IPS-18c (cell line): ENCODE data around the gene PMVK.
A peak's percentile ranks its signal among the peaks of the same experiment; 100 is the strongest.
"Not testable (repeated sequence)": the region's sequence is repeated elsewhere in the genome, so short reads cannot be mapped to it uniquely, and the experiment has no call there.

Experiments used
- H3K4me3 ChIP-seq: 2 replicates; pipeline ENCODE4 v1.7.0; 2013; ENCODE audit warnings: low read depth, mild to moderate bottlenecking, low read length, moderate library complexity; ENCODE audit not compliant: insufficient read depth
- H3K9me3 ChIP-seq: one replicate; pipeline ENCODE4 v1.6.1; 2013; ENCODE audit warnings: mild to moderate bottlenecking, low read length, moderate library complexity; ENCODE audit not compliant: control insufficient read depth, insufficient read depth

PMVK gene

GRCh38 chr1:154938604-154939399, 2.3 kb upstream of the PMVK start:
- Histone ChIP-seq H3K4me3 (no peak overlapping the region), H3K9me3 (no peaks in the 10 kb centered on the region)

DNA sequence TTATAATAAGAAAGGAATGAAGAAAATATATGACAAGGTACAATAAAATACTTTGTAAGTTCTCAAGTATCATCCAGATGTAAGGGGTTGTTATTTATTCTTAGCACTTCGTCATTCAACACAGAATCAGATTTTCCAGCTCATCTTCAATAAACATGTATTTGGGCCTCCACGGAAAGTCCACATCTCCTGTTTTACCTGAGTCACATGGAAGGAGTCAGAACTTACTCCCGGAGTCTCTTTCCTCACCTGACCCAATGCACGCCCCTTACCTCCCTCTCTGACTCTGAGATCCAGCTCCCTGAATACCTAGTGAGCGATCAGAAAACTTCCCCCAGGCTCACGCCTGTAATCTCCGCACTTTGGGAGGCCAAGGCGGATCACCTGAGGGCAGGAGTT, 1.5 kb upstream of the PMVK start:
- H3K4me3 ChIP-seq = no peak overlapping the region

DNA sequence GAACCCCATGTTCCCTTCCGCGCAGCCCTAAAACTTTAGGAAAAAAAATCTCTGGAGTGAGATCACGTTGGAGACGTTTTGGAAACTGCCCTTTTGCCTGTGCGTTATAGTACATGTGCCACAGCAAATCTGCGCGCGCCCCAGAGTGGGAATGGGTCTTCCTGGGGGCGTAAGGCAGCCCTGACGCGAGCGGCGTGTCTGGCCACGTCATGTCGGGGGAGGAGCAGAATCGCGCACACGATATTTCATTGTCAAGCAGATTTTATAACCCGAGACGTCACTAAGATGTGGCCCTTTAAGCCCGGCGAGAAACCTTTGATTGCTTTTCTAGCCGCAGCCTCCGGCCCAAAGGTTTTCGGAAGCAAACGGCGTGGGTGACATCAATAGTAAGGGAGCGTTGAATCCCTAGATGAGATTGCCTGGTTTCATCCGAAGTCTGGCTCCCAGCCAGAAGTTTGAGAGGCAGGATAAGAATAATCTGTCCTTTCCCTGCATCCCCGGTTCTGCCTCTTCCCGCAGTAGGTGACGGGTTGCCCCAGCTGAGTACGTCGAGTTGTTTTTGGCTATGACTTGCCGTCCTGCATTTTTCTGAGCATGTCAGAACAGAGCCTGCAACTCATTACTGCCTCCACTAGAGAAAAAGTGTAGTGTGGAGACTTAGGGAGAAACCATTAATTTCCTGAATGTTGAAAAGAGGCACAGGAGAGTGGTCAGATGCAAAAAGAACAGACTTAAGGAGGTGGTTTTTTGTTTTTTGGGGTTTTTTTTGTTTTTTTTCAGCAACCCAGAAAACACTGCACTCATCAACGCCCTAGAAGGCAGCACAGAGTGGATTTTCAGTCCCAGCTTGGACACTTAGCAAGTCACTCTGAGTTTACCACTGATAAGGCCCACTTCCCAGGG, 817 bp upstream of the PMVK start:
- peak overlapping the region; percentile 56 for H3K4me3 ChIP-seq

More for the DNA sequence above, 1.5 kb upstream of the PMVK start:
- H3K9me3 ChIP-seq = no peaks in the 10 kb centered on the region

GRCh38 chr1:154935749-154936554, 567 bp downstream of the PMVK start:
- H3K4me3 ChIP-seq = peak overlapping the region; percentile 56
- H3K9me3 ChIP-seq = no peaks in the 10 kb centered on the region

More for the DNA sequence above, 817 bp upstream of the PMVK start:
- no peaks in the 10 kb centered on the region for H3K9me3 ChIP-seq

GRCh38 chr1:154934358-154934948, 2.1 kb downstream of the PMVK start:
- no peak overlapping the region for H3K4me3 ChIP-seq
- no peaks in the 10 kb centered on the region for H3K9me3 ChIP-seq

GRCh38 chr1:154931940-154932487, 4.5 kb downstream of the PMVK start:
- H3K9me3 ChIP-seq = no peaks in the 10 kb centered on the region
- H3K4me3 ChIP-seq = no peak overlapping the region

- H3K4me3 ChIP-seq = no peak overlapping the region
- no peaks in the 10 kb centered on the region for H3K9me3 ChIP-seq
Measured at GRCh38 chr1:154926201-154926600, 10.3 kb downstream of the PMVK start.

DNA sequence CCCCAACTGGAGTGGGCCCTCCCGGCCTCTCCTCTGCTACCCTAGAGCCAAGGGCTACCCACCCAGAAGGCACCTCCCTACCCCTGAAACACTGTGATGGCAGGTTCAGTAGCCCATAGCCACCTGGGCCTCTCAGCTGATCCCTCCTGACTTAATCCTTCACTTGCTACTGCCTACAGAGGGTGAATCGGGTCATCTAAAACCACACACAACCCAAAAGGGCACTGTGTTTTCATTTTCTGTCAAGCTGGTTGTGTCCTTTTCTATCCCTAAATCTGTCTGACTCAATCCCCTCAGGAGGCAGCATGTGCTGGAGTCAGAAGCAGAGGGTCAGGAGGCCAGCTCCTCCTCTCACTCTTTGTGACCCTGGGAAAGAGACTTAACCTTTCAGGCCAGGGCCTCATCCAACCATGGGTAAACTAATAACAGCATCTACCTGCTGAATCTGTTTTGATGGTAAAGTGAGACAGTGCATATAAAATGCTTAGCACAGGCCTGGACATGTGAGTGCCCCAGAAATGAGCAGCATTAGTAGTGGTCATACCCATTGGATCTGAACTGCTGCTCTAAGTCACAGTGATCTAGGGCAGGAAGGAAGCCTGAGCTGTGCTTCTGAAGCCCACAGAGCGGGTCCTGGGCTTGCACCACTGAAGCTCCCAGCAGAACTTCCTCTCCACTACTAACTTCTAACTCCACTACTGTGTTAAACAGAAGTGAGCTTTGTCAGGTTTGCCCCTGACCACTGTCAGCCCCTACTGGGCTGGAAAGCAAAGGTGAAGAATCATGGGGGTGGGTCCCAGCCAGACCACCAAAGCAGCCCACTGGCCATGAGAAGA, 11.0 kb downstream of the PMVK start:
- H3K9me3 ChIP-seq = no peaks in the 10 kb centered on the region
- H3K4me3 ChIP-seq = no peak overlapping the region

- Histone ChIP-seq H3K4me3 (no peak overlapping the region), H3K9me3 (no peaks in the 10 kb centered on the region)
Measured at GRCh38 chr1:154923695-154924094, 12.8 kb downstream of the PMVK start.

DNA sequence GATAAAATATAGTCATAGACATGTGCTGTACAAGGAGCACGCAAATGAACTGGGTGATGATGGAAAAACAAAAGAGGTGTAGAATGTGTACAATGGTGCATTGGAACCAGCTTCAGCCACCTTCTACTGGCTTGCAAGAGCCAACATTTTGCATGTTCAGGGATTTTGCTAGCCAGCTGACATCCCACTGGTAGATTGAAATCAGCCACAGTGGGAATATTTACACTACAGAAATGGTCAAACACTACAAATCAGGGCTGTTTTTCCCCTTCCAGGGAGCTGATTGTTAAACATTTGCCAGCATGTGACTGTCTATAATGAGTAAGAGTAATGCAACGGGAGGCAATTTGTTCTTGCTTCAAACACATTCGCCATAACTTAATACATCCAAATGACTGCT, 23.2 kb downstream of the PMVK start:
- peaks cover 4% of the 10 kb centered on the region for H3K9me3 ChIP-seq
- H3K4me3 ChIP-seq = no peak overlapping the region

DNA sequence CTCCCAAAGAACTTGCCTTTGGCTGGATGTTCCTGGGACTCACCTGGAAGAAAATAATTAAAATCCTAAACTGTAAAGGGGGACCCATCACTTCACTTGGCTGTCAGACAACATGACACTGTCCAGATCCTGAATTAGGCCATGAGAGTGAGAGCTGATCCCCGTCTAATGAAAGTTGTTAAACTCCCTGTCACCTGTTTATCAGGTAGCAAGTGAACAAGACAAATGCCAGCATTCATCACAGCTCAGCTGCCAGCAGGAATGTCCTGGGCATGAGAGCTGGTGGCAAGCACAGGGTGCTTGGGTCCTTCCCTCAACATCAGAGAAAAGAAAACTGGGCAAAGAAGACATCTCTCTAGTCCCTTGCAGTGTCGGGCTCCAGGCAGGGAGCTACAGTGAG, 23.8 kb downstream of the PMVK start:
- Histone ChIP-seq H3K9me3 (peaks cover 5% of the 10 kb centered on the region), H3K4me3 (no peak overlapping the region)

- Histone ChIP-seq H3K4me3 (no peak overlapping the region), H3K9me3 (peaks cover 5% of the 10 kb centered on the region)
Measured at GRCh38 chr1:154911691-154912550, 24.6 kb downstream of the PMVK start.

GRCh38 chr1:154910851-154911250, 25.7 kb downstream of the PMVK start:
- Histone ChIP-seq H3K4me3 (no peak overlapping the region), H3K9me3 (peaks cover 9% of the 10 kb centered on the region)

DNA sequence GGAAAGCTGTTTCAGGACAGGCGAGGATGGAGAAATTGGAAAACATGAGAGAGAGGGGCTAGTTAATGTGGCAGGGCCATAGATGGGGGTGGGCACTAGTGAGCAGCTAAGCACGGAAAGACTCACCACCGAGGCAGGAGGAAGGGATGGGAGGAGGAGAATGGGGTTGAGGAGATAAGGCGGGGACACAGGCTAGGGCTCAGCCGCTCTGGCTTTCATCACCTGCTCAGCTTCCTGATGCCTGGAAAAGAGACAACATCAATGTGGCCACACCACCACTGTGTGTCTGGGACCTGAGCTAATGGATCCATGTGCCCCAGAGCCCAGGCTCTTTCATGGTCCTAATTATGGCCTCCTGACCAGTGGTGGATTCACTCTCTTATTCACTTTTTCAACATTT, 27.6 kb downstream of the PMVK start:
- H3K4me3 ChIP-seq = no peak overlapping the region
- H3K9me3 ChIP-seq = peaks cover 11% of the 10 kb centered on the region

DNA sequence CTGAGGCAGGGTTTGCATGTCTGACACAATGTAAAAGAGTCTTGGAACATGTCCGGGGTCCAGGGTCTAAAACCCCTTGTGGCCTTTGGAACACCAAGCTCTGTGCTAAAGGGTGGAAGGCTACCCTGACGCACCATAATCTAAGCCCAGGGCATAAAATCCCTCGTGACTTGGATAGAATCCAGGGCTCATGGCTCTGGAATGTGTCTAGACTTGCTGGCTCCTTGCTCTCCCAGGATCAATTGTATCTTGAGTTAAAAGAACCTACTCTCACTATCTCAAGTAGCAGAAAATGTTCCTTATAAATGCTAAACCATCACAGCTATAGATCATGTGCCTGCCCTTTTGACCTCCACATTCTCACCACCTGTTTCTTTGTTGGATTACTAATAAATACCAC, 28.4 kb downstream of the PMVK start:
- H3K9me3 ChIP-seq = peaks cover 11% of the 10 kb centered on the region
- not testable (repeated sequence) for H3K4me3 ChIP-seq
